ENCODE data around the gene RBFOX2.
"Not testable (repeated sequence)": the region's sequence is repeated elsewhere in the genome, so short reads cannot be mapped to it uniquely, and the experiment has no call there.

The RBFOX2 gene

GRCh38 chr22:36039125-36039524, 10.5 kb upstream of the RBFOX2 start:
- DNase-seq: no peak

GRCh38 chr22:36037102-36037758, 8.6 kb upstream of the RBFOX2 start:
- no peak for DNase-seq

- no peak for DNase-seq
These were observed 7.6 kb upstream of the RBFOX2 start for GRCh38 chr22:36036167-36036624.

- no peak for DNase-seq
These were observed 4.0 kb upstream of the RBFOX2 start for GRCh38 chr22:36032611-36033010.

GRCh38 chr22:36029406-36029755, 757 bp upstream of the RBFOX2 start:
- DNase-seq: no peak

- no peak for DNase-seq
These were observed 534 bp downstream of the RBFOX2 start for GRCh38 chr22:36027935-36028645.

GRCh38 chr22:36027579-36027934, 1.1 kb downstream of the RBFOX2 start:
- no peak for DNase-seq

- DNase-seq: no peak
These were observed 1.9 kb downstream of the RBFOX2 start for GRCh38 chr22:36026741-36027140.

- DNase-seq: no peak
These were observed 5.9 kb downstream of the RBFOX2 start for GRCh38 chr22:36022697-36023096.

- DNase-seq: no peak
These were observed 6.5 kb downstream of the RBFOX2 start for GRCh38 chr22:36022162-36022561.

GRCh38 chr22:36021606-36022153, 6.9 kb downstream of the RBFOX2 start:
- DNase-seq: no peak

- DNase-seq: not testable (repeated sequence)
These were observed 7.8 kb downstream of the RBFOX2 start for GRCh38 chr22:36020865-36021264.

GRCh38 chr22:36017651-36018091, 11.0 kb downstream of the RBFOX2 start:
- DNase-seq: no peak

GRCh38 chr22:36016684-36017083, 11.9 kb downstream of the RBFOX2 start:
- no peak for DNase-seq

GRCh38 chr22:36015811-36016529, 12.7 kb downstream of the RBFOX2 start:
- DNase-seq: no peak

- DNase-seq: no peak
These were observed 13.3 kb downstream of the RBFOX2 start for GRCh38 chr22:36015155-36015810.

GRCh38 chr22:36014546-36015074, 14.0 kb downstream of the RBFOX2 start:
- DNase-seq: no peak

GRCh38 chr22:36012332-36012731, 16.3 kb downstream of the RBFOX2 start:
- DNase-seq: no peak

GRCh38 chr22:36010882-36011281, 17.7 kb downstream of the RBFOX2 start:
- no peak for DNase-seq

GRCh38 chr22:36010090-36010489, 18.5 kb downstream of the RBFOX2 start:
- no peak for DNase-seq

GRCh38 chr22:36009085-36009484, 19.5 kb downstream of the RBFOX2 start:
- no peak for DNase-seq

- DNase-seq: no peak
These were observed 20.1 kb downstream of the RBFOX2 start for GRCh38 chr22:36008565-36008964.

GRCh38 chr22:36008131-36008530, 20.5 kb downstream of the RBFOX2 start:
- DNase-seq: no peak
